Measurements from ENCODE around the gene BRIP1.

DNA sequence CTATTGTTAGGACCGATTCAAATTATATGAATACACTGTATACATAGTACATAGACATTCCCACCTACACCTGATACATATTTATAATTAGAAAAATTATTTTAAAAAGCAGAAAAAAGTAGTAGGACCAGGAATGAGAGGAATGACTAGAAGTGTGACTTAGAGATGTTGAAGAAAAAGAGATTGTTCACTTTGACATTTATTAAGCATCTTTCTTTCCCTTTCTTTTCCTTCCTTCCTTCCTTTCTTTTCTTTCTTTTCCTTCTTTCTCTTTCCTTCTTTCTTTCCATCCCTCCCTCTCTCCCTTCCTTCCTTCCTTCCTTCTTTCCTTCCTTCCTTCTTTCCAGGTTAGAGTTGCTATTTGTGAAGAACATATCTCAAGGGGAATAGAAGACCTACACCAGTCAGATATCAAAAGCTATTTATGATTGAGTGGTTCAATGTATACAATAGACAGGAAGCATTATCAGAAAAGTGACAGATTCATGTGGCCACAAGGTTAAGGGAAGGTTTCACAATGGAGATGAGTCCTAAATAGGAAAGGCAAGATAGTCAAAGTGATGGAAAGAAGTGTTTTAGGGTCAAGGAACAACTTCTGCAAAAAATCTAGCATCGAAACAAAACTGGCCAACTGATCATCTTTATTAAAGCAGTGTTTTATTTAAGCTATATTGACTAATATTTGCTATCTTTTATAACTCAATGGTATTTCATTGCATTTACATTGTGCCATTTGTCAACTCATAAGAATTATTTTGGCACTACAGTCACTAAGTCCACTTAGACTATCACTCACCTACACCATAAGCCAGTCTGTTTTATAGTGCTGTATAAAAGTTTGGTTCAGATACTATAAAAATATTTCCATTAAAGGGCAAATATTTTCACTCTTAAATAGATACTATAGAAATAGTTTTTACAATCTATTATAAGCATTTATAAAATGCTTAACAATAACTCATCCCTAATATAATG lies 218.2 kb downstream of the BRIP1 start:
- TF ChIP-seq CTCF (IDR thresholded peaks at IDR 0.05; ENCODE audit: low read depth, low read length) (no peak), EZH2phosphoT487 (IDR thresholded peaks at IDR 0.05; ENCODE audit: low read depth) (no peak)

Measured in OCI-LY3 (cell line).